ENCODE measurements around the gene TPRA1.

TPRA1 gene

GRCh38 chr3:127566833-127567232, 23.7 kb downstream of the TPRA1 start:
- DNase-seq (ENCODE audit: low read depth in 2 of 3, low spot score in 1 of 3), result no peak

DNA sequence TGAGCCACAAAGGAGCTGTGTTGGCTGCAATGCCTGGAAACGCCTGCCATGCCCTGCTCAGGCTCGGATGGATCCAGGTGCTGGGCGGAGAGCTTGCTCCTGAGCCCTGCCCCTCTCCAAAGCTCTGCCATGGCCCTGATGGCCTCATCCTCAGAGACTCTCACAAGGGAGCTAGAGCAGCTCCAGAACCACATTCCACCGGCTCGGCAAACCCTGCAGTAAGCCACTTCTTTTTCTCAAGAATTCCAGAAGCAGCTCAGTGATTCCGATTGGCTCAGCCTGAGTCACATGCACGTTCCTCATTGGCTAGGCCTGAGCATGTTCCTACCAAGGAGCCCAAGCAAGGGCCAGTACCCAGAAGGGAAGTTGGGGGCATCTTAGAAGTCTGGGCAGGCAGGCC, 24.8 kb downstream of the TPRA1 start:
- no peak for DNase-seq (ENCODE audit: low read depth in 2 of 3, low spot score in 1 of 3)

DNA sequence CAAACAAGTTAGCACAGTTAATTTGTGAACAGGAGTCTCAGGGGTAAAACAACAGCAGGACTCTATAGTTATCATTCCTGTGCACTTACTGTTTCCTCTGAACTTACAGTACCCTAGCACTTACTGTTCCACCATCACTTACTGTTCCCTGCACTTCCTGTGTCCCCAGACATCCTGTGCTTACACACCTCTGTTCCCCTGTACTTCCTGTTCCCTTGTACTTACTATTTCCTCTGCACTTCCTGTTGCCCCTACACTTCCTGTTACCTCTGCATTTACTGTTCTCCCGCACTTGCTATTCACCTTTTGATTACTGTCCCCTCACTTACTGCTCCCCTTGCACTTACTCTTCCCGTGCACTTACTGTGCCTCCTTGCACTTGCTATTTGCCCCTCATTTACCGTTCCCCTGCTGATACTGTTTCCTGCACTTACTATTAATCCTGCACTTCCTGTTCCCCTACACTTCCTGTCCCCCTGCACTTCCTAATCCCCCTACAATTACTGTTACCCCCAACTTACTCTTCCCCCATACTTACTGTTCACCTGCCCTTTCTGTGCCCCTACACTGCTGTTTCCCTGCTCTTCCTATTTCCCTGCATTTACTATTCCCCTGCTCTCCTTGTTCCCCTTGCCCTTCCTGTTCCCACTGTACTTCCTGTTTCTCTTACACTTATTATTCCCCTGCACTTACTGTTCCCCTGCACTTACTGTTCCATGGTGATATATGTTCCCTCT, 30.3 kb downstream of the TPRA1 start:
- DNase-seq (ENCODE audit: low read depth in 2 of 3, low spot score in 1 of 3), result no peak

DNA sequence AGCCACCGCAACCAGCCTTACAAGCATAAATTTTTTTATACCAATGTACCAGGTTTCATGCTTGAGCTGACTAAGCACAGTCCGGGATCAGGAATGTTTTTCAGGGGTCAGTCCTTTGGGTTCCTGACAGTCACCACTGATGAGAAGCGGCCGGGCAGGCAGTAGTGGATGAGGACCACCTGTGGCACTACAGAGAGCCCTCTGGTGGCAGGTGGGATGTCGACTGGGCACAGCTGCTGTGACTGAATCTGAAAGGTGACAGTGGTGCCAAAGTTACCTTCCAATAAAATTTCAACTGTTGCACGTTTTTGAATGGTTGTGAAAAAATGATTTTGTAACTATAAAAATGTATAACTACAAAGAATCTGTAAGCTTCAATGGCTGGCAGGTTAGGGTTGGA, 34.0 kb downstream of the TPRA1 start:
- DNase-seq (ENCODE audit: low read depth in 2 of 3, low spot score in 1 of 3), result no peak

DNA sequence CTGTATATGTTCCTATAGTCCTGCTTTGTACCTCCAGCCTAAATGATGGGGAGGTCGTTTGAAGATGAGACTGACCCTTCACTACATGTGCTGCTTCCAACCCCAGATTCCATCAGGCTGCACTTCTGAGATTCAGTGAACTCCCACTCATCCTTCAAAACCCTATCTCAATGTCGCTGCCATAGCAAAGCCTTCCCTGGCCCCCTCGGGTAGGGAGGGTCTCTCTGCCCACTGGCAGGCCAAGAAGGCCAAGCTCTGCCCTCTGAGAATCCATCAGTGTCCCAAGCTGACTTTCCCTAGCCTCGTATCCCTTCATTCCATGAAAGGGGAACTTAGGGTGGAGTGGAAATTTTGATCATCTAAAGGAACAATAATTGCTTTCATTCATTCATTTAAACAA, 35.4 kb downstream of the TPRA1 start:
- DNase-seq (ENCODE audit: low read depth in 2 of 3, low spot score in 1 of 3), result no peak

DNA sequence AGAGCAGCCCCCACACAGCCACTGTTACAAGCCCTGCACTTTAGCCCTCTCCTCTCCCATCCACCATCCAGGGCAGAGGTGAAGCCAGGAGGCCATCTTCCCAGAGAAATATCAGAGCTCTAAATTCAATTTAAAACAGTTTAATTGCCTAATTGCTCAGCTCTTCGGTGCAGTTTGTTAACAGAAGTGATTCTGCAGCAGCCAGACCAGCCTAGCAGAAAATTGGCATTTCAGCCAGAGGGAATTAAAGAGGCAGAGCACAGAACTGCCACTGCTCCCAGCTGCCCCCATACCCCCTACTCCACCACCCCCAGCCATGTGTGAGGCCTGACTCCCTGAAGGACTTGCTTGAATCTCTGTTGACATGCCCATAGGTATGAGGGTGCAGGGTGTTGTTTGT, 38.5 kb downstream of the TPRA1 start:
- DNase-seq (ENCODE audit: low read depth in 2 of 3, low spot score in 1 of 3), result no peak

GRCh38 chr3:127551178-127551577, 39.4 kb downstream of the TPRA1 start:
- DNase-seq (ENCODE audit: low read depth in 2 of 3, low spot score in 1 of 3), result no peak

- no peak for DNase-seq (ENCODE audit: low read depth in 2 of 3, low spot score in 1 of 3)
Measured at GRCh38 chr3:127550468-127551157, 39.9 kb downstream of the TPRA1 start.

DNA sequence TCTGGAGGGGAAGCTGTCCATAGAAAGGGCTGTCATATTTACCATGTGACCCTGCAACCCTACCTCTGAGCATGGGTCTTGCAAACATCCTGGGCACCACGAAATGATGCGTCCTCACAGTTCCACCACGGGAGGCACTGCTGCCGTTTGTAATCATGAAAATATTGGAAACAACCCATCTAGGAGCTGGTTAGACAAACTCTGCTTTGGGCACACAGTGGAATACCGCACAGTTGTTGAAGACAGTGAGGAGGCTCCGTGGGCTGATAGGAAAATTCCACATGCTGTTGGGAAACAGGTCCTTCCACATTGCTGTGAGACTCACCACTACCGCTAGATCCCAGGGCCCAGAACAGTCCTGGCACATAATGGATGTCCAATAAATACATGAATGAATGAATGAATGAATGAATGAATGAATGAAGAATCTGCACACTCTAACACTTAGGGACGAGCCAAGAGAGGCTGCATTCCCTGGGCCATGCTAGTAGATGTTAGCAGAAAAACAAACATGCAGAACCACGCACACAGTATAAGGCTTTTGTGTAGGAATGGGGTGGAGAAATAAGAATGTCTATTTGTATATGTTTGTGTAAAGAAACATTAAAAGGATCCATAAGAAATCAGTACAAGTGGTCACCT, 40.6 kb downstream of the TPRA1 start:
- no peak for DNase-seq (ENCODE audit: low read depth in 2 of 3, low spot score in 1 of 3)

DNA sequence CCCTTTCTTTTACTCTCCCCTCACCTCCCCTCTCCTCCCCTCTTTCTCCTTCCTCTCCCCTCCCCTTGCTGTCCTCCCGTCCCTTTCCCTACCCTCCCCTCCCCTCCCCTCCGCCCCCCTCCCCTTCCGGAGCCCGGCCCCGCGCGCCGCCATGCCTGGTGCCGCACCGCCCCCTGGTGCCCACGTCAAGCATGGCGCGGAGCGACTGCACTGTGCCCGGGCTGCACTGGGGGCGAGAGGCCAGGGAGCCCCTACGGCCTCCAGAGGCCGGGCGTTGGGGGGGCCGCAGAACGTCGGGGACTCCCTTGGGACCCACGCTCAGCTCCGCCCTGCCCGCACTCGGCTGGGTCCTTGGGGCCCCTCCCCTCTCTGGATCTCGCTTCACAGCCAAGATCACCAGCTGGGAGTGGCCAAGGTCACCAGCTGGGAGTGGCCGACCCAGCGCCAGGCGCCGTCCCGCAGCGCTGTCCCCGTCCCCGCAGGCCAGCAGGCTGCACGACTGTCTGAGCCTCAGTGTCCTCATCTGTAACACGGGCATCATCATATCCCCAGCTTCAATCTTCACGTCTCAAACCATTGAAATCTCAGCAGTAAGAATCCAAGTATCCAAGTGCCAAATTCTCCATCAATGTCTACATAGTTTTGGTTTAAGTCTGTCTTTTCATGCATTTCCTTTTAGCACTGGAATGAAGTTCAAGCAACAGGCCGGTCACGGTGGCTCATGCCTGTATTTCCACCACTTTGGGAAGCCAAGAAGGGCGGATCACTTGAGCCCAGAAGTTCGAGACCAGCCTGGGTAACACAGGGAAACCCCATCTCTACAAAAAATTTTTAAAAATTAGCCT, 42.5 kb downstream of the TPRA1 start:
- DNase-seq (ENCODE audit: low read depth in 2 of 3, low spot score in 1 of 3), result peak; percentile 50 to 79 (median 71)

DNA sequence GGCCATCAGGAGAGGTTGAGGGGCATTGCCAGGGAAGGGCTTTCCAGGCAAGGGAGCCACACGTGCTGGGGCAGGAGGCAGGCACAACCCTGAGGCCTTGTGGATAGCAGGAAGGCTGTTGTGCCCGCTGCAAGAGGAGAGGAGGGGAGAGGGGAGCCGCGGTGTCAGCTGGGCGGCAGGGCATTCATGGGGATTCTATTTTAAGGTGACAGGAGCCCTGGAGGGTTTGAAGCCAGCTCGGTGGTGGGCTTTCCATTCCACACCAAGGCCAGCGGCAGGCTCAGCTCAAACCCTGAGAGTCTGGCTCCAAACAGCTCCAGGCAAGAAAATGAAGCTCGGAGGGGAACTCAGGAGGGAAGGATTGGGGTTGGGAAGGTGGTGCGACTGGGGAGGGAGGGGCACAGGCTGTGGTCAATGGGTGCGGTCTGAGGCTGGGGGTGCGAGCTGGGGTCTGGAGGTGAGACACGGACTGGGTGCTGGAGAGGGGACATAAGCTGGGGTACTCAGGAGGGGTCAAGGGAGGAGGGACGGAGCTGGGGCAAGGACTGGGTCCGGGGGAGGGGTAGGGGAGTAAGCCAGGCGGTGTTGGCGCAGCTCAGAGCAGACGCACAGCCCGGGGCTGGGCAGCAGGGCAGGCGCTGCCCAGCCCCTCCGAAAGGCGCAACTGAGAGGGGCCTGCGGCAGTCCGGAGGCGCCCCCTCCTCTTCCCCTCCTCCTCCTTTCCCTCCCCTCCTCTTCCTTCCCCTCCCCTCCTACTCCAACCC, 43.4 kb downstream of the TPRA1 start:
- DNase-seq (ENCODE audit: low read depth in 2 of 3, low spot score in 1 of 3), result no peak

- DNase-seq (ENCODE audit: low read depth in 2 of 3, low spot score in 1 of 3), result no peak
Measured at GRCh38 chr3:127546554-127546953, 44.0 kb downstream of the TPRA1 start.

DNA sequence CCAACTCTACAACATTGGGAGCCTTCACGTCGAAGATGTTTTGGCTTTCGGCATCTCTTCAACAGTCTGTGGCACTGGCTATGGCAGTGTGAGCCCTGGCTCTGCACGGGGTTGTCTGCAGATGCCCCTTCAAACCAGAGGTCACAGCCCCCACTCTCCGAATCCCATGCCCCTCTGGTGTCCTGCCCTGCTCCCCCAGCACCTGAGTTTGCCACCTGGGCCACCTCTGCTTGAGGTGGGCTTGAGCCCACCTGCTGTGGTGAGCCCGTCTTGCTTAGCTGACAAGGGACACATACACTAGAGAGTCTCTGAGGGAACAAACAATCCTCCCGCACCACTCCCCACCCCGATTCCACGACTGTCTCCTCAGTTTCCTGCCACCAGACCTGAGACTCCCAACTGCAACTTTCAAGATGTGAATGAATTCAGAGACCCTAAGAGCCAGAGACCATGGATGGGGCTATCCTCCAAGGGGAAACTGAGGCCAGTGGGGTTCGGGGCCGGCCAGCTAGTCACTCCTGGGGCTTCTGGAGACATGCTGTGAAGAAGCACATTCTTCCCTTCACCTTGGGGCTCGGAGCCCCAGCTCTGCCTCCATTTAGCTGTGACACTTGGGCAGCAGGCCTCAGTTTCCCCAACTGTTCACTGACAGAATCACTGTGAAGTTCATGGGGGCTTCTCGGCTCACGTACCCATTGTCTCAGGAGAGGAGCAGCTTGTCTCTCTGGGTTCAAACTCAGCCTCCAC, 44.6 kb downstream of the TPRA1 start:
- no peak for DNase-seq (ENCODE audit: low read depth in 2 of 3, low spot score in 1 of 3)

- no peak for DNase-seq (ENCODE audit: low read depth in 2 of 3, low spot score in 1 of 3)
Measured at GRCh38 chr3:127545216-127545615, 45.3 kb downstream of the TPRA1 start.

GRCh38 chr3:127544803-127545201, 45.7 kb downstream of the TPRA1 start:
- DNase-seq (ENCODE audit: low read depth in 2 of 3, low spot score in 1 of 3), result no peak

DNA sequence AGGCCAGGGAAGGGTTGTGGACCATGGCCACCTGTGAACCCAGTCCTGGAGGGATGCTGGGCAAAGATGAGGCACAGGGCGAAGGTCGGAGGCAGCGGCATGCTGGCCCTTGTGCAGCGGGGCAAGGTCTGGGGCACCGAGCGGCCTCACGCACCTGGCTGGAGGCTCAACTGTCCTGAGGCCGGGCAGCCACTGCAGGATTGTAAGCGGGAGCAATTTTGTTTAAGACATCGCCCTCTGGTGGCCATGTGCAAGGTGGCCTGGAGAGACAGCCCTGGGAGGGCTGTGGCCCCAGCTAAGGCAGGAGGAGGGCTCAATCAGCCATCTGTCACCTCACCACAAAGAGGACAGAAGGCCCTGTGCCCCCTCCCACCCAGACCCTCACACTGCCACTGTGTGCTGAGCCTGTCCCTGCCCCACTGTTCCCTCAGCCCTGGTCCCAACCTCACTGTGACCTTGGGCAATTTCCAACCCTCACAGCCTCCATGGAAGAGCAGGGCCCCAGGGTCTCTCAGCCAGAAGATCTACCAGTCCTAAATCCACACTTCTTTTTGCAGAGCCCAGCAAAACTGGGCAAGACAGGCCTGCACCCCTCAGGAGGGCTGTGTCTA, 46.2 kb downstream of the TPRA1 start:
- peak; percentile 37 to 78 (median 41) for DNase-seq (ENCODE audit: low read depth in 2 of 3, low spot score in 1 of 3)

GRCh38 chr3:127543441-127543840, 47.1 kb downstream of the TPRA1 start:
- DNase-seq (ENCODE audit: low read depth in 2 of 3, low spot score in 1 of 3), result no peak

GRCh38 chr3:127542441-127542952, 48.0 kb downstream of the TPRA1 start:
- no peak for DNase-seq (ENCODE audit: low read depth in 2 of 3, low spot score in 1 of 3)

GRCh38 chr3:127541320-127541719, 49.2 kb downstream of the TPRA1 start:
- DNase-seq (ENCODE audit: low read depth in 2 of 3, low spot score in 1 of 3), result no peak

Data from stimulated activated CD4-positive, alpha-beta T cell treated with anti-CD3 and anti-CD28 coated beads, Interleukin-12 subunit alpha, Interleukin-12 subunit beta, amount 100 ng/mL, for 48 hours (primary cell).